ENCODE measurements around the gene CDKN1C.

- TF ChIP-seq, protein P1, sequence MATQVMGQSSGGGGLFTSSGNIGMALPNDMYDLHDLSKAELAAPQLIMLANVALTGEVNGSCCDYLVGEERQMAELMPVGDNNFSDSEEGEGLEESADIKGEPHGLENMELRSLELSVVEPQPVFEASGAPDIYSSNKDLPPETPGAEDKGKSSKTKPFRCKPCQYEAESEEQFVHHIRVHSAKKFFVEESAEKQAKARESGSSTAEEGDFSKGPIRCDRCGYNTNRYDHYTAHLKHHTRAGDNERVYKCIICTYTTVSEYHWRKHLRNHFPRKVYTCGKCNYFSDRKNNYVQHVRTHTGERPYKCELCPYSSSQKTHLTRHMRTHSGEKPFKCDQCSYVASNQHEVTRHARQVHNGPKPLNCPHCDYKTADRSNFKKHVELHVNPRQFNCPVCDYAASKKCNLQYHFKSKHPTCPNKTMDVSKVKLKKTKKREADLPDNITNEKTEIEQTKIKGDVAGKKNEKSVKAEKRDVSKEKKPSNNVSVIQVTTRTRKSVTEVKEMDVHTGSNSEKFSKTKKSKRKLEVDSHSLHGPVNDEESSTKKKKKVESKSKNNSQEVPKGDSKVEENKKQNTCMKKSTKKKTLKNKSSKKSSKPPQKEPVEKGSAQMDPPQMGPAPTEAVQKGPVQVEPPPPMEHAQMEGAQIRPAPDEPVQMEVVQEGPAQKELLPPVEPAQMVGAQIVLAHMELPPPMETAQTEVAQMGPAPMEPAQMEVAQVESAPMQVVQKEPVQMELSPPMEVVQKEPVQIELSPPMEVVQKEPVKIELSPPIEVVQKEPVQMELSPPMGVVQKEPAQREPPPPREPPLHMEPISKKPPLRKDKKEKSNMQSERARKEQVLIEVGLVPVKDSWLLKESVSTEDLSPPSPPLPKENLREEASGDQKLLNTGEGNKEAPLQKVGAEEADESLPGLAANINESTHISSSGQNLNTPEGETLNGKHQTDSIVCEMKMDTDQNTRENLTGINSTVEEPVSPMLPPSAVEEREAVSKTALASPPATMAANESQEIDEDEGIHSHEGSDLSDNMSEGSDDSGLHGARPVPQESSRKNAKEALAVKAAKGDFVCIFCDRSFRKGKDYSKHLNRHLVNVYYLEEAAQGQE (IDR thresholded peaks at IDR 0.05; ENCODE audit: insufficient read depth in 1 of 2, low read depth in 2 of 2, low read length in 2 of 2), result no peak
- TF ChIP-seq POLR2AphosphoS5 (IDR thresholded peaks at IDR 0.05; ENCODE audit: low read depth, low read length), result no peak
- TF ChIP-seq TAF1 (IDR thresholded peaks at IDR 0.05; ENCODE audit: borderline replicate concordance, insufficient read depth, low read length), result no peak
- no peak for TF ChIP-seq SIN3A (IDR thresholded peaks at IDR 0.05; ENCODE audit: borderline replicate concordance, insufficient read depth, low read length)
Observed at GRCh38 chr11:2853401-2853800, 32.2 kb downstream of the CDKN1C start.
